GM23338 (cell line): Measurements from ENCODE around the gene CCDC134. TPM values are rescaled to one million over a fixed set of nuclear protein-coding genes. Genes with fewer than 3 reads are reported as not detected.

ENCODE experiments used
- ATAC-seq: fragments of 200-7000 bp; cut with Tn5 transposase; 3 replicates; pipeline ENCODE4 v1.9.1; 2020
- DNase-seq: peaks from one replicate; pipeline ENCODE4 v3.0.0-alpha.2; 2015; ENCODE audit warnings: low spot score
- H2AFZ ChIP-seq: fragments of 200-600 bp; sonication (generic); 2 replicates; pipeline ENCODE4 v1.8.0; 2016; ENCODE audit warnings: antibody characterized with exemption, mild to moderate bottlenecking, moderate library complexity
- H3F3A ChIP-seq: fragments of 200-600 bp; sonication (generic); replicated peaks from 2 replicates; pipeline ENCODE4 v1.8.0; 2017; ENCODE audit warnings: antibody characterized with exemption, mixed run types, low read depth
- H3K27ac ChIP-seq: fragments of 200-600 bp; sonication (generic); 2 replicates; pipeline ENCODE4 v1.6.1; 2016; ENCODE audit warnings: low read depth
- H3K27me3 ChIP-seq: fragments of 200-600 bp; sonication (generic); 2 replicates; pipeline ENCODE4 v1.8.0; 2016; ENCODE audit warnings: mild to moderate bottlenecking, mixed run types, moderate library complexity; ENCODE audit not compliant: insufficient read depth
- H3K36me3 ChIP-seq: fragments of 200-600 bp; sonication (generic); 2 replicates; pipeline ENCODE4 v1.8.0; 2016; ENCODE audit warnings: mild to moderate bottlenecking; ENCODE audit not compliant: insufficient read depth
- H3K4me1 ChIP-seq: fragments of 200-600 bp; sonication (generic); 2 replicates; pipeline ENCODE4 v1.8.0; 2016; ENCODE audit warnings: mild to moderate bottlenecking, moderate library complexity; ENCODE audit not compliant: insufficient read depth
- H3K4me2 ChIP-seq: fragments of 200-600 bp; sonication (generic); 2 replicates; pipeline ENCODE4 v1.7.1; 2017; ENCODE audit warnings: mixed run types
- H3K4me3 ChIP-seq: fragments of 200-600 bp; sonication (generic); 2 replicates; pipeline ENCODE4 v1.6.1; 2016; ENCODE audit warnings: mixed run types
- H3K79me2 ChIP-seq: fragments of 200-600 bp; sonication (generic); replicated peaks from 2 replicates; pipeline ENCODE4 v1.8.0; 2017; ENCODE audit warnings: mild to moderate bottlenecking; ENCODE audit not compliant: insufficient read depth
- H3K9me2 ChIP-seq: fragments of 200-600 bp; sonication (generic); 2 replicates; pipeline ENCODE4 v1.8.0; 2017; ENCODE audit not compliant: insufficient read depth
- H4K20me1 ChIP-seq: fragments of 200-600 bp; sonication (generic); replicated peaks from 2 replicates; pipeline ENCODE4 v1.8.0; 2017; ENCODE audit warnings: mild to moderate bottlenecking; ENCODE audit not compliant: insufficient read depth
- H3K27ac Mint-ChIP-seq: 2 replicates; pipeline ENCODE4 v1.8.0; 2020; ENCODE audit warnings: inconsistent platforms, mild to moderate bottlenecking, moderate library complexity, mixed read lengths
- H3K27me3 Mint-ChIP-seq: 3 replicates; pipeline ENCODE4 v1.8.0; 2022; ENCODE audit warnings: low read depth, mild to moderate bottlenecking, moderate library complexity, mixed read lengths, inconsistent platforms; ENCODE audit not compliant: insufficient read depth, poor library complexity
- H3K36me3 Mint-ChIP-seq: 3 replicates; pipeline ENCODE4 v1.8.0; 2021; ENCODE audit warnings: low read depth, mild to moderate bottlenecking, inconsistent platforms, moderate library complexity, mixed read lengths
- H3K4me1 Mint-ChIP-seq: 3 replicates; pipeline ENCODE4 v1.8.0; 2020; ENCODE audit warnings: mild to moderate bottlenecking, inconsistent platforms, mixed read lengths
- H3K4me3 Mint-ChIP-seq: 3 replicates; pipeline ENCODE4 v1.8.0; 2021; ENCODE audit warnings: moderate library complexity, mild to moderate bottlenecking, inconsistent platforms, mixed read lengths
- H3K9me3 Mint-ChIP-seq: 3 replicates; pipeline ENCODE4 v1.8.0; 2020; ENCODE audit warnings: moderate library complexity, mild to moderate bottlenecking, inconsistent platforms, mixed read lengths
- CREB1 ChIP-seq: fragments of 250-450 bp; sonication (Bioruptor Pico); IDR thresholded peaks from 2 replicates; pipeline ENCODE4 v1.5.0; 2020; ENCODE audit warnings: low read depth, mild to moderate bottlenecking, moderate library complexity
- CTCF ChIP-seq, 2 experiments: fragments of 200-600 bp in 1 of 2; sonication (generic) in 1 of 2; conservative IDR thresholded peaks; 2 replicates each; pipeline versions ENCODE4 v1.5.1 to v1.6.1; 2016 to 2017; ENCODE audit warnings: antibody characterized with exemption in 2 of 2, low read depth in 2 of 2, mild to moderate bottlenecking in 2 of 2, moderate library complexity in 1 of 2
- ETS1 ChIP-seq: IDR thresholded peaks from 2 replicates; pipeline ENCODE4 v1.6.1; 2016; ENCODE audit warnings: antibody characterized with exemption
- EZH2 ChIP-seq: fragments of 200-600 bp; sonication (generic); IDR thresholded peaks from one replicate; pipeline ENCODE4 v1.8.0; 2017; ENCODE audit warnings: antibody characterized with exemption, mild to moderate bottlenecking, low read depth; ENCODE audit not compliant: unreplicated experiment
- EZH2phosphoT487 ChIP-seq: fragments of 200-600 bp; sonication (generic); IDR thresholded peaks from one replicate; pipeline ENCODE4 v1.8.1; 2018; ENCODE audit warnings: antibody characterized with exemption; ENCODE audit not compliant: unreplicated experiment
- JUNB ChIP-seq: IDR thresholded peaks from one replicate; pipeline ENCODE4 v1.6.1; 2016; ENCODE audit warnings: antibody characterized with exemption; ENCODE audit not compliant: unreplicated experiment
- NANOG ChIP-seq: IDR thresholded peaks from 2 replicates; pipeline ENCODE4 v1.6.1; 2016; ENCODE audit warnings: antibody characterized with exemption, borderline replicate concordance
- POLR2AphosphoS5 ChIP-seq: IDR thresholded peaks from 2 replicates; pipeline ENCODE4 v1.6.1; 2016; ENCODE audit warnings: antibody characterized with exemption, low read depth
- REST ChIP-seq: IDR thresholded peaks from one replicate; pipeline ENCODE4 v1.6.1; 2018; ENCODE audit warnings: antibody characterized with exemption; ENCODE audit not compliant: unreplicated experiment
- STAT1 ChIP-seq: IDR thresholded peaks from one replicate; pipeline ENCODE4 v1.6.1; 2016; ENCODE audit warnings: antibody characterized with exemption; ENCODE audit not compliant: unreplicated experiment
- ZNF114 ChIP-seq: fragments of 250-450 bp; sonication (Bioruptor Pico); IDR thresholded peaks from 2 replicates; pipeline ENCODE4 v1.5.0; 2020; ENCODE audit warnings: mild to moderate bottlenecking, moderate library complexity
- polyA plus RNA-seq: library from polyadenylated mRNA; unstranded; fragments of >200 nt; fragmentation: Nextera tagmentation; extraction: Ambion mirVana; gene quantifications from 2 replicates; pipeline ENCODE4 v1.2.1, GENCODE V29; 2016
- total RNA-seq: library from RNA; depleted of rRNA; stranded (reverse); fragments of >200 nt; shearing (Covaris generic); gene quantifications from 2 replicates; pipeline ENCODE4 v1.2.3, GENCODE V29; 2014

CCDC134 gene
- total and polyA plus RNA-seq, 2 experiments from 2014 or later, result 2.7 to 24.5 TPM

- peaks cover 13% of the 10 kb centered on the region for H3K4me1 ChIP-seq
- H3K36me3 Mint-ChIP-seq, result peaks cover 10% of the 10 kb centered on the region; the same call in 2 of the 3 replicates
- no peak overlapping the region for H2AFZ ChIP-seq
- H3K36me3 ChIP-seq, result peaks cover 10% of the 10 kb centered on the region
- peaks cover 5% of the 10 kb centered on the region for H3K27me3 Mint-ChIP-seq
- peaks cover 100% of the 10 kb centered on the region for H3K79me2 ChIP-seq
- no peak for DNase-seq
- no peaks in the 10 kb centered on the region for H3K27me3 ChIP-seq
- H3K27ac Mint-ChIP-seq, result no peak overlapping the region
- no peak overlapping the region for H3K4me2 ChIP-seq
- peaks cover 8% of the 10 kb centered on the region; the same call in 1 of the 2 replicates for H3F3A ChIP-seq
- peaks cover 85% of the 10 kb centered on the region for H4K20me1 ChIP-seq
- no peaks in the 10 kb centered on the region for H3K9me2 ChIP-seq
- no peak overlapping the region for H3K4me3 Mint-ChIP-seq
- no peaks in the 10 kb centered on the region for H3K9me3 Mint-ChIP-seq
- ATAC-seq, result no peak
- H3K4me3 ChIP-seq, result no peak overlapping the region
- H3K27ac ChIP-seq, result peak overlapping the region; percentile 61; the same call in 1 of the 2 replicates
- TF ChIP-seq CTCF (conservative IDR thresholded peaks at IDR 0.05; ENCODE audit: low read depth in 2 of 2) (no peak), POLR2AphosphoS5 (no peak), STAT1 (no peak), ETS1 (no peak), CREB1 (CRISPR knock-in tag) (no peak), NANOG (no peak)
- peaks cover 14% of the 10 kb centered on the region for H3K4me1 Mint-ChIP-seq
Observed at GRCh38 chr22:41856469-41856868, 56.0 kb downstream of the CCDC134 start.

- Histone ChIP-seq H3K4me2 (no peak overlapping the region), H4K20me1 (peaks cover 88% of the 10 kb centered on the region)
- no peak for TF ChIP-seq ZNF114 (CRISPR knock-in tag)
- TF ChIP-seq ETS1, result no peak
- no peak for TF ChIP-seq JUNB
- TF ChIP-seq EZH2phosphoT487, result no peak
- no peak for TF ChIP-seq STAT1
- no peak for TF ChIP-seq REST
- no peak for TF ChIP-seq EZH2
- peak; percentile 77 to 79 for TF ChIP-seq CTCF (conservative IDR thresholded peaks at IDR 0.05; ENCODE audit: low read depth in 2 of 2)
Observed at GRCh38 chr22:41857155-41857859, 56.8 kb downstream of the CCDC134 start.

More at GRCh38 chr22:41857155-41857859, 56.8 kb downstream of the CCDC134 start:
- Histone ChIP-seq H3K9me2 (no peaks in the 10 kb centered on the region), H3K36me3 (peaks cover 10% of the 10 kb centered on the region), H3K27ac (peak overlapping the region; percentile 61), H2AFZ (no peak overlapping the region), H3F3A (peaks cover 8% of the 10 kb centered on the region; the same call in 1 of the 2 replicates), H3K4me1 (peaks cover 17% of the 10 kb centered on the region), H3K79me2 (peaks cover 100% of the 10 kb centered on the region), H3K27me3 (no peaks in the 10 kb centered on the region), H3K4me3 (no peak overlapping the region)
- DNase-seq (peak; percentile 91), ATAC-seq (peak; percentile 89)
- peak overlapping the region; percentile 45; the same call in 1 of the 2 replicates for H3K27ac Mint-ChIP-seq
- peaks cover 5% of the 10 kb centered on the region for H3K27me3 Mint-ChIP-seq
- no peak overlapping the region for H3K4me3 Mint-ChIP-seq
- H3K4me1 Mint-ChIP-seq, result peaks cover 17% of the 10 kb centered on the region
- H3K36me3 Mint-ChIP-seq, result peaks cover 10% of the 10 kb centered on the region; the same call in 2 of the 3 replicates
- H3K9me3 Mint-ChIP-seq, result no peaks in the 10 kb centered on the region
